NCI-H2171 (cell line): ENCODE data around the gene TSHZ2.

Source experiments
- DNase-seq: peaks from one replicate; lab custom pipeline; 2025; lab: John Stamatoyannopoulos, UW

TSHZ2 gene

GRCh38 chr20:53383916-53384315 is 411.8 kb downstream of the TSHZ2 start:
- no peak for DNase-seq

DNA sequence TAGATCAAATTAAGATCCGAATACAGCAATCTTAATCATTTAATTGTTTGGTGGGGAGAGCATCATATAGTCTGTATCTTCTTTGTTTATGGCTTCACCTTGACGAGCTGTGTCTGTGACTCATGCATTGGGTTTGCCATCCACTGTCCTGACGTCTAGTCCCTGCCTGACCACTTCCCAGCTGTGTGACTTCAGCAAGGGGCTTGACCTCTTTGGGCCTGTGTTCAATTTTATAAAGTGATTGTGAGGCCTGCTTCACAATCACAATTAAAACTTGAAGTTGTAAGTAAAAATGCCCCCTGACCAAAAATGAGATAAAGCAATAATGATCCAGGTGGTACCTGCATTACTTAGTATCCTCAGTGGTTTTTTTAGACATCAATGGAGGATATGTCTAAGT is 412.2 kb downstream of the TSHZ2 start:
- no peak for DNase-seq

GRCh38 chr20:53385941-53386767 is 414.0 kb downstream of the TSHZ2 start:
- DNase-seq, result no peak

DNA sequence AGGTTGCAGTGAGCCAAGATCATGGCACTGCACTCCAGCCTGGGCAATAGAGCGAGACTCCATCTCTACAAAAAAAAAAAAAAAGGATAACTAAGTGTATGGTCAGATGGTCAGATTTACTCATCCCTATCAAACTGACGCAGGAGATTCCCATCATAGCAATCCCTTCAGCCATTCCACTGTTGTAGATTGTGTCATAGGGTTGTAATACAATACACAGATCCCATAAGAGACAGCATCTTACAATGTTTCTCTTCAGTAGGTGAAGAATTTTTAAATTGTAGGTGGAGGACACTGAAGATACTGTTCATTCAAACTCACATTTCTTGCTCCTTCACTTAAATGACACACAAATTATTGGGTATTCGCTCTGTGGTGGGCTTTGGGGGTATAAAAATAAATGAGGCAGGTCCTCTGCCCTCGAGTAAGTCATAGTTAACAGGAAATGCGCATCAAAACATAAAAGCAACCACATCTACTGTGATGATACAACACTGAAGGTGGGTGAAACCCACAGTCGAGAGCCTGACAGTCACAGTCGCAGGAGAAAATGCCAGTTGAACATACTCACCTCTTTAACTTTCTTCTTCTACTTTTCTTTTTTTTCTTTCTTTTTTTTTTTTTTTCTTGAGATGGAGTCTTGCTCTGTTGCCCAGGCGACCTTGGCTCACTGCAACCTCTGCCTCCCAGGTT is 416.0 kb downstream of the TSHZ2 start:
- no peak for DNase-seq

DNA sequence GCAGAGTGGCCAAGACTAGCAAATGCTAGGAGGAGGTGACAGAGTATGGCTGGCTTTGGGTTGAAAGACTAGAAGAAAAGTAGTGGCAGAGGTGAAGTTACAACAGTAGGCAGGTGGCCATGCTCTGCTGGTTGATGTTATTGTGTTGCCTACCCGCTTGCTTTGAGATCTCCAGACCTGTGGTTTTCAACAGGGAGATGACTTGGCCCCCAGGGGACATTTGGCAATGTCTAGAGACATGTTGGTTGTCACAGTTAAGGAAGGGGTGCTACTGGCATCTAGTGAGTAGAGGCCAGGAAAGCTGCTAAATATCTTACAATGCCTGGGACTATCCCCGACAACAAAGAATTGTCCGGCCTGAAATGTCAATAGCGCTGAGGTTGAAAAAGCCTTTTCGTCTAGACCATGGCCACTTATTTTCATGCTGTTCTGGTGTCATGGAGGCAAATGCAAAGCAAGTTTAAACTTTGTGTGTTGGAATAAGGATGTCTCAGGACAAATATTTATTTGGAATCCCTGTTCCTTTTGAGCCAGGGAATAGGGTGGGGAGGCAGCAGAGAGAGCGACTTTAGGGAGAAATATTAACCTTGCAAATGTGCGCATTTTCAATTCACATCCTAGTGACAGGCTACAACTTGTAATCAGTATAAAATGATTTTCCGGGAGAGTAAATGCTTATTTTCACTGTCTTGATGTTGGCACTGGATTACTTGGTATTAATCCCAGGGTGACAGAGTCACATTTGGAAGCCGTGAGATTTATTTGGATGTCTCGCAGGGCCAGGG is 417.6 kb downstream of the TSHZ2 start:
- DNase-seq, result no peak

DNA sequence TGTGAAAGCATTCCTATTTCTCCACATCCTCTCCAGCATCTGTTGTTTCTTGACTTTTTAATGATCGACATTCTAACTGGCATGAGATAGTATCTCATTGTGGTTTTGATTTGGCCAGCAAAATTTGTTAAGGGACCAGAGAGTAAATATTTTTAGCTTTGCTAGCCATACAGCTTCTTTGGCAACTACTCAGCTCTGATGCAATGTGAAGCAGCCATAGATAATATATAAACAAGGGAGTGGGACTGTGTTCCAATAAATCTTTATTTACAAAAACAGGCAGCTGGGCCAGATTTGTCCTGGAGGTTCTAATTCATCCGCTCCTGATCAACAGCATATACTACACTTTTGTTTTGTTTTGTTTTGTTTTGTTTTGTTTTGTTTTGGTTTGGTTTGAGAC is 418.6 kb downstream of the TSHZ2 start:
- no peak for DNase-seq

DNA sequence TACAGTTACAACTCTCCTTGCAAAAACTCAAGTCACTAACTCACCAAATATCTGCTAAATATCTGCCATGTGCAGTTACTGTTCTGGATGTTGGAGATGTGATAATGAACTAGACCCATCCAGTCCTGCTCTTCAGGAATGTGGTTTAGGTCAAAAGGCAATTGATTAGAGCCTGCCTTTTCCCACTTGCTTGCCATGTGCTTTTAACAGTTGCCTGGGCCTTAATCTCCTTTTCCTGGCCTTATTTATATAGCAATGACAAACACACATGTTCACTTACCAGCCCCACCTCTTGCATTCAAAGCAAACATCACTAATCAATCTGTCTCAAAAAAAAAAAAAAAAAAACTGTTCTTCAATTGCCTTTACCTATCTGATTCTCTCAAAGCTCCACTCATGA is 422.3 kb downstream of the TSHZ2 start:
- no peak for DNase-seq

DNA sequence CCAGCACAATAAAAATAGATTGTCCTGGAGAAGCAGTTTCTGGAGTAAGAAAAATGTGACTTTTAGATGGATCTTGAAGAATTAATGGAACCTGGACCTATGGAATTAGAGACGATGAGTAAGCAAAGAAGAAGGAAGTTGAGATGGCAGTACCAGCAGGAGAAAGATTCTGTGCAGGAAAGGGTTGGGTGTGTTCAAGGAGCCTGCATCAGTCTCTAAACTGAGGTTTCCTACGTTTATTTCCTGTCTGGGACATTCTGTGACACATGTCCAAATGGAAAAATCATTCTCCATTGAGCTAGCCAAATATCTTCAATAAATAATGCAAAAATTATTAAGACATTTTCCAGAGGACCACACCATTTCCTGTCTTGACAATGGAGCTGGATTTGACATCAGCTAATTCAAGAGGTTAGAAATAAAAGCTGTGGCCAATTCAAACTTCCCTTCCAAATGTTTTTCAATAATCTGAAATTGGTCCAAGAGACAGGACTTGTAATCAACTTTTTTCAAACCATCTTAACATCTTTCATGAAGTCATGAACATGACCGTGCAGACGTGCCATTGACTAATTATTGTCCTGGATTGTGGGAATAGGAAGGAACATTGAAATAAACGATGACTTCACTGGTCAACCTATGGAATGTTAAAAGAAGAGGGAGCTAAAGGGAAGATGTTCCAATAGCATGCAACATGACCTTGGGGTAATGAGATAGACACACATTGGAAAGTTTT is 423.2 kb downstream of the TSHZ2 start:
- no peak for DNase-seq

DNA sequence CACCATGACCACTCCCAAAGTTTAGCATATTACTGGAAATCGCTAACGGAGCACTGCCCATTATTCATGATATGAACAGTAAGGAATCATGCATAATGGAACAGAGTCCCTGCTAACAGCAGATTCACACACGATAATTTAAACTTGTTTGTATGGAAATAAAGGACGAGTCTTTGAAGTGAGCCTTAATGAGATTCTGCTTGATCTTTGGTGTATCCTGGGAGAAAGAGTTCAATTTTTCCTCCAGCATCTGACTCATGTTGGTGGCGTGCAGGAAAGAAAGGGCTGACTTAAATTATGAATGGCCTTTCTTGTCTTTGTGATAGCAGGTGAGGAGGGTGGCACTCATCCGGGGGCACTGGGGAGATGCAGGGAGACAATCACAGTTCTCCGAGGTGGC is 426.9 kb downstream of the TSHZ2 start:
- no peak for DNase-seq

DNA sequence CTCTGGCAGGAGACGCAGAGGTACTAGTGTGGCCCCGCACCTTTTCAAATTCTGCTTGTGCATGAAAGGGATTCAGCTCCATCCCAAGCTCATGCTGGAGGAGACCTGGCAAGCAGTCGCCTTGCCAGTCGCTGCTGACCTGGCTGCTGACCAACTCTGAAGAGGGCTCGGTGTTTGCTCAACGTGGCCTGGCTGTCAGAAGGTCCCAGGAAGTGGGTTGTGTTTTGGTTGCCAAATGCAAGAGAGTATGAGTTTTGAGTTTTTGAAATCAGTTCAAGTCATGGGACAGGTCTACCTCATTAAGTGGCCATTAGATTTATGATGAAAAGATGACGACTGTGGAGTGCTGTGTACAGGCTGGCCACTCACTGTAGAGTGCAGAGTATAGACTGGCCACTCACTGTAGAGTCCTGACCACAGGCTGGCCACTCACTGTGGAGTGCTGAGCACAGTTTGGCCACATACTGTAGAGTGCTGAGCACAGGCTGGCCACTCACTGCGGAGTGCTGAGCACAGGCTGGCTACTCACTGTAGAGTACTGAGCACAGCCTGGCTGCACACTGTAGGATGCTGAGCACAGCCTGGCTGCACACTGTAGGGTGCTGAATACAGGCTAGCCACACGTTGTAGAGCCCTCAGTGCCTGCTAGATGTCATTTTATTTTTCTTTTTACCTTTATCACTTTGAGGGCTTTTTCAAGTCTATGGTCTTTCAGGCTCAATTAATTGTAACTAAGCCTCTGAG is 427.6 kb downstream of the TSHZ2 start:
- no peak for DNase-seq

DNA sequence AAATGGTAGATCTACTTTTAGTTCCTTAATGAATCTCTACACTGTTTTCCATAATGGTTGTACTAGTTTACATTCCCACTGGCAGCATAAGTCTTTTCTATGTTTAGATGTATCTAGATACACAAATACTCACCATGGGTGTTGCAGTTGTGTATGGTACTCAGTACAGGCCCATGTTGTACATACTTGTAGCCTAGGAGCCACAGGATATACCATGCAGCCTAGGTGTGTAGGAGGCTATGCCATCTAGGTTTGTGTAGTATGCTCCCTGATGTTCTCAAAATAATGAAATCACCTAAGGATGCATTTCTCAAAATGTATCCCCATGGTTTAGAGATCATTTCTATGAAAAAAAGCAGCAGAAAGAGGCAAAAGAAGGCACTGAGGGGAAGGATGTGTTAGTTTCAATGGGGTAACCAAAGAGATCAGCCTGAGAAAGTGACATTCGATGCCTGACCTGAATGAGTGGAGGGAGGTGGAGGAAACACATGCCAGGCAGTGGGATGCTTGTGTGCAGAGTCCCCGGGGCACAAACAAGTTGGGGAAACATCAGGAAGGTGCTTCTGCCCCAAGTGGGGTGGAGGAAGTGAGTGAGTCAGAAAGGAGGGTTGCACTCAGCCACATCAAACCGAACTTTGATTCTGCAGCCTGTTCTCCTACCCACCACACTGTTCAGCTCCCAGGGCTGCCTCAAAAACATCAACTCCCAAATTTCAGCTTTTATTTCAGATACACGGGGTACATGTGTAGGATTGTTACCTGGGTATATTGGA is 430.3 kb downstream of the TSHZ2 start:
- DNase-seq, result no peak

DNA sequence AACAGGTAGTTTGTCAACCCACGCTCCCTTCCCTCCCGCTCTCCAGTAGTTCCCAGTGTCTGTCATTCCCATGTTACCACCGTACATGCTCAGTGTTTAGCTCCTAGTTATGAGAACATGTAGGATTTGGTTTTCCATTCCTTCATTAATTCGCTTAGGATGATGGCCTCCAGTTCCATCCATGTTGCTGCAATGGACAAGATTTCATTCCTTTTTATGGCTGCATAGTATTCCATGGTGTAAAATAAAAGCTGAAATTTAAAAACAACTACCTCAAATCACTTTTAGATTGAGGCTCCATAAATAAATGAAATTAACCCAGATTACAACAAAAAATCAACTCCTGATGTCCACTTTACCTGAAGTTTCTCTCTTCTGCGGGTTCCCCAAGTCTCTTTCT is 430.9 kb downstream of the TSHZ2 start:
- DNase-seq, result no peak

DNA sequence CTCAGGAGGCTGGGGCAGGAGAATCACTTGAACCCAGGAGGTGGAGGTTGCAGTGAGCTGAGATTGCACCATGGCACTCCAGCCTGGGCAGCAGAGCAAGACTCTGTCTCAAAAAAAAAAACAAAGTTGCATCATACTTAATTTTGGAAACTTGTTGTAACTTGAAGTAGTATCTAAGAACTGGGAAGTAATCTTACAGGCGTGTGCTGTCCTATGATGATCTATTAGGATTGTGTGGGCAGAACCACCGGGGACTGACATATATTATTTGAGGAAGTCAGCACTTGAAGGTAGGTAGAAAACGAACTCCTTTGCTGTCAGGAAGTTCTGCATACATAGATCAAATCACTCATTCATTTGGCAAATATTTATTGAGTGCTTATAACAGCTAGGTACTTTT is 433.0 kb downstream of the TSHZ2 start:
- no peak for DNase-seq

DNA sequence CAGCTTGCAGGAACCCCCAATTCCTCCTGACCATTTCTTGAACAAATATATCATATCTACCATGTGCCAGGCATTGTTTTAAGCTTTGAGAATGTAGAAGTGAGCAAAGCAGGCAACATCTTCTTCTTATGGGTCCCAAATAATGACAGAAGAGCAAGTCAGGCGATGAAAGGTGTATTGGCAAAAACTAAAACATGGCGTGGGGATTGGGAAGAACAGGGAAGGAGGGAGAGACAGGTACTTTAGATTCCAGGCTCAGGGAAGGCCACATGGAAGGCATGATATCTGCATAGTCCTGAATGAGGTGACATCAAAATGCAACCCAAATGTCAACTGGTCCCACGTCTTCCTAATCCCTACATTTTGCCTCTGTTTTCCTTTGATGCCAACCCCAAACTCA is 434.4 kb downstream of the TSHZ2 start:
- no peak for DNase-seq

DNA sequence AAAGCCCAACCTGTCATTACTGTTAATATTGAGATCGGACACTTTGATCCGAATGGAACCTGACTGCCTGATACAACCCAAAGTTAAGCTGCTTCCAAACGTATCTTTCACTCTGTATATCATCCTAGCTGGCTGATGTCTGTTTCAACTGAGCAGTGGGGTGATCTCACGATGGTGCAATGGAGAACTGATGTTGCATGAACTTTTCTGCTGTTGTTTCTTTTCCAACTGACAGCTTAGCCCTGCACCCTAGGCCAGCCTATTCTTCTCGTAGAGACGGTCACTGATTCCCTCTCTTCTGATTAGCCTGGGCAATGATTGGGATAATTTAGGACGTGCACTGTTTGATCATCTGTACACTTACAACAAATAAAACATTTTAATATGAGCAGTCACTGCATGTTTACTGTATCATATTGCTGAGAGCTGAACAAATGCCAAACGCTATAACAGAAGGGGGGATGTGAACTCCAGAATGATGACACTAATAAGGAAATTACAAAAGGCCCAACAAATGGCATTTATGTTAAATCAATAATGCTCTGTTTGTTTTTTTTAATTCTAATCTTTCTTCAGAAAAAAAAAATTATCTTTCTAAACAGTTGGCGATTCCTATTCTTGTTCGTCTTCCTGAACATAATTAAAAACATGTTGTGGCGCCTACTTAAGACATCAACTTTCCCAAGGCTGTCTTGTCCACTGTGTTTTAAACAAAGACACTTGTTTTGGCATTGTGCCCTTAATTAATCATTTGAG is 436.7 kb downstream of the TSHZ2 start:
- no peak for DNase-seq

DNA sequence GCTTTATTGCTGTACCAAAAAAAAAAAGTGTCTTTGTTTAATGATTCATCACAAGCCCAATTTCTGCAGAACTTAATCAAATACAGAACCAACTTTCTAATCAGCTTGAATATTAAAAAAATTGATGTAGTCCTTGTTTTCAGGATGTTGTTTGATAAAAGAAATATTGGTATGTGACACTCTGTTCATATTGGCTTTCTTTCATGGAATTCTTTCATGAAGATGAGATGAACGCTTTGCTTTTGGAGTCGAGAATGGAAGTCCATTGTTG is 437.2 kb downstream of the TSHZ2 start:
- no peak for DNase-seq

- DNase-seq, result no peak
These were observed 439.0 kb downstream of the TSHZ2 start for GRCh38 chr20:53411129-53411528.

DNA sequence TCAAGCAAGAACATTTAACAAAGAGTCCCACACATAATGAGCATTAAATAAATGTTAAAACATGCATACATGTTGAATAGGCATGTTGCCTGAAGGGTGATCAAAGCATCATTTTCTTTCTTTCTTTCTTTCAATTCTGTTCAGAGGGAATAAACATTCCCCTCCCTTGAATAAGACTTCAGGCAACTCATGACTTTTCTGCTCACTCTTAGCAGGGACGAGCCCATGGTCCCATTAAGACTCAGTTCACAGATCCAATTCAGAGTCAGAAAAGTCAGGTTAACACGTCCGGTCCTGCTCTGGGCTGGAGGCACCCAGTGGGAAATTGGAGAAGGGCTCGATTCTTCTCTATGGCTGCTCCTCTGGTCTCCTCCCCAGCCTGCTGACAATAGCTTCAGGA is 439.7 kb downstream of the TSHZ2 start:
- DNase-seq, result no peak

GRCh38 chr20:53412577-53413185 is 440.5 kb downstream of the TSHZ2 start:
- DNase-seq, result no peak

DNA sequence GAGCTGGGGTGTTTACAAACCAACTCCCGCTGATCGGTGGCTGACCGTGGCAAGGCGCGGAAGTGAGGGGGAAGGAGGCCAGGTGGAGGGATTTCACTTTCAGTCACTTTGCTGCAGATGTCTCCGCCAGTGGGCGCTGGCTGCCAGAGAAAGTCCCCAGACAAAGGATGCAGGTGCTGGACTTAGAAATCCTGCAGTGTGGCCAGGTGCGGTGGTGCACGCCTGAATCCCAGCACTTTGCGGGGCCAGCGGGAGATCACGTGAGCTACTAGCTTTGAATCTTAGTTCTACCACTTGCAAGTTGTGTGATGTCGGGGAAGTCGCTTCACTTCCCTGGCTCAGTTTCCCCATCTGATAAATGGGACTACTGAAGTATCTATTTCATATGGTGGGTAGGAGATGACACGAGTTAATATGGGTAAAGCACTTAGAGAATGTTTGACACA is 441.1 kb downstream of the TSHZ2 start:
- no peak for DNase-seq
